ENCODE measurements around the gene KCNK15.

DNA sequence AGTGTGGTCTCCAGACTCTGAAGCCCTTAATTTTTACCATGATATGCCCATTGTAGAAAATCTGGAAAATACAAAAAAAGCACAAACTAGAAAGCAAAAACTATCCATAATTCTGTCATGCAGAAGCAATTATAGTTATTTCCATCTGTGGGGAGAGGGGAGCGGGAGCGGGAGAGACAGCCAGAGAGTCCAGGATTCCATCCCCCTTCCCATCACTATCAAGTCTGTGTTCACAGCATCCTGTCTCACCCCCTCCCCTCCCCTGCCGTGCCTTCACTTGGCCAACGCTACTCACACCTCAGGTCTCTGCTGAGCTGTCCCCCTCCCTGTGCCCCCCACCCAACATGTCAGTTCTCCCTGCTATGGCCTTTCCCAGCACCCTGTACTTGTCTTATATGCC is 50.2 kb downstream of the KCNK15 start:
- no peak for TF ChIP-seq TRIM28 (IDR thresholded peaks at IDR 0.05)
- TF ChIP-seq, protein P1, sequence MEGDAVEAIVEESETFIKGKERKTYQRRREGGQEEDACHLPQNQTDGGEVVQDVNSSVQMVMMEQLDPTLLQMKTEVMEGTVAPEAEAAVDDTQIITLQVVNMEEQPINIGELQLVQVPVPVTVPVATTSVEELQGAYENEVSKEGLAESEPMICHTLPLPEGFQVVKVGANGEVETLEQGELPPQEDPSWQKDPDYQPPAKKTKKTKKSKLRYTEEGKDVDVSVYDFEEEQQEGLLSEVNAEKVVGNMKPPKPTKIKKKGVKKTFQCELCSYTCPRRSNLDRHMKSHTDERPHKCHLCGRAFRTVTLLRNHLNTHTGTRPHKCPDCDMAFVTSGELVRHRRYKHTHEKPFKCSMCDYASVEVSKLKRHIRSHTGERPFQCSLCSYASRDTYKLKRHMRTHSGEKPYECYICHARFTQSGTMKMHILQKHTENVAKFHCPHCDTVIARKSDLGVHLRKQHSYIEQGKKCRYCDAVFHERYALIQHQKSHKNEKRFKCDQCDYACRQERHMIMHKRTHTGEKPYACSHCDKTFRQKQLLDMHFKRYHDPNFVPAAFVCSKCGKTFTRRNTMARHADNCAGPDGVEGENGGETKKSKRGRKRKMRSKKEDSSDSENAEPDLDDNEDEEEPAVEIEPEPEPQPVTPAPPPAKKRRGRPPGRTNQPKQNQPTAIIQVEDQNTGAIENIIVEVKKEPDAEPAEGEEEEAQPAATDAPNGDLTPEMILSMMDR (IDR thresholded peaks at IDR 0.05 in 2 of 3, conservative IDR thresholded peaks at IDR 0.05 in 1 of 3; ENCODE audit: insufficient read depth in 2 of 3, low read depth in 1 of 3, low read length in 3 of 3) = no peak
